Activated T-cell treated with anti-CD3 and anti-CD28 coated beads, Interleukin-2, amount 50 U/mL, for 4 hours (primary cell): ENCODE measurements around the gene TMEM255B. TPM values are rescaled to one million over a fixed set of nuclear protein-coding genes. Genes with fewer than 3 reads are reported as not detected.

Experiments used
- ATAC-seq, 2 donors: fragments of 200-7000 bp; cut with Tn5 transposase; one replicate each; pipeline ENCODE4 v1.10.0; 2021
- DNase-seq: peaks from one replicate; pipeline ENCODE4 v3.0.0-alpha.2; 2020
- H3K27me3 Mint-ChIP-seq: one replicate; pipeline ENCODE4 v1.8.0; 2021; ENCODE audit warnings: low read depth, mixed read lengths
- H3K36me3 Mint-ChIP-seq: one replicate; pipeline ENCODE4 v1.8.0; 2022; ENCODE audit warnings: mixed read lengths; ENCODE audit not compliant: insufficient read depth
- H3K4me1 Mint-ChIP-seq: one replicate; pipeline ENCODE4 v1.8.0; 2021; ENCODE audit warnings: low read depth, mixed read lengths
- H3K4me3 Mint-ChIP-seq: one replicate; pipeline ENCODE4 v1.8.0; 2021; ENCODE audit warnings: mild to moderate bottlenecking, moderate library complexity, mixed read lengths
- H3K9me3 Mint-ChIP-seq: one replicate; pipeline ENCODE4 v1.8.0; 2021; ENCODE audit warnings: mixed read lengths
- total RNA-seq, 3 donors: library from RNA; stranded (reverse); gene quantifications; one replicate each; pipeline ENCODE4 v1.2.1, GENCODE V29; 2021

The TMEM255B gene
- total RNA-seq, 3 donors from 2014 or later, result 1.1 to 1.4 (median 1.3) TPM

GRCh38 chr13:113862931-113863523, 104.0 kb downstream of the TMEM255B start:
- ATAC-seq (peak; percentile 32 to 48), DNase-seq (no peak)
- Mint-ChIP-seq H3K4me1 (peaks cover 10% of the 10 kb centered on the region), H3K9me3 (peaks cover 2% of the 10 kb centered on the region), H3K27me3 (peaks cover 41% of the 10 kb centered on the region), H3K4me3 (peak overlapping the region; percentile 73), H3K36me3 (no peaks in the 10 kb centered on the region)

DNA sequence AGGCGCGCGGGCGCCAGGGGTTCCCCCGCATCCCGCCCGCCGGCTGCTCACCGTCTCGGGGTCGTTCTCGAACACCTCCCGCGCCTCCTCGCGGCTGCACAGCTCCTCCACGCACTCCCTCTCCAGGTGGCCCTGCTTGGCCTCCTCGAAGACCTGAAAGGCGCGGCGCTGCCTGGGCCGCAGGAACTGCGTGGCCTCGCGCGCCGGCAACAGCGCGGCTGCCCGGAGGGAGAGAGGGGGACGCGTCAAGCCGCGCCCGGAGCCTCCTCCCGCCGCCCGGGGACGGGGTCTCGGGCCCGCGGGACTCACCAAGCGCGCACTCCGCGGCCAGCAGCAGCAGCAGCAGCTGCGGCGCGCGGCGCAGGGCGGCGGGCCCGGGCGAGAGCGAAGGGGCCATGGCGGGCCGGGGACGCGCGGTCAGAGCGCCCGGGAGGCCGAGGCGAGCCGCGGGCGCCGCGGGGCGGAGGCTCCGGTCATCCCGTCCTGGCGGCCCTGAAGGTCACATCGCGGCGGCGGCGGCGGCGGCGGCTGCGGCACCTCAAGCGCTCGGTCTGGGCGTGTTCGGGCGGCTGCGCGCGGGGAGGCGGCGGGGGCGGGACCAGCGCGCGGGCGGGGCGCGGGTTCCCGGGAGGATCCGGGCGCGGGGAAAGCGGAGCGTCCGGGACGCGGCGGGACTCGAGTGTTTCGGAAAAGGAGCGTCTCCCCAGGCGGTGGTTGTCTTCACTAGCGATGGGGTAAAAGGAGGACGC, 104.7 kb downstream of the TMEM255B start, which contains the start of gene GAS6:
TSS of gene GAS6 (minus strand) at position 553 of the 749 bp plus-strand sequence. CDS start at position 397, 156 bp downstream.
- Mint-ChIP-seq H3K27me3 (peaks cover 44% of the 10 kb centered on the region), H3K4me3 (peak within 1 kb of the TSS; percentile 73), H3K9me3 (peaks cover 4% of the 10 kb centered on the region), H3K4me1 (peaks cover 10% of the 10 kb centered on the region), H3K36me3 (no peaks in the 10 kb centered on the region)
- ATAC-seq, result peak; percentile 66 to 70
- peak; percentile 20 for DNase-seq

DNA sequence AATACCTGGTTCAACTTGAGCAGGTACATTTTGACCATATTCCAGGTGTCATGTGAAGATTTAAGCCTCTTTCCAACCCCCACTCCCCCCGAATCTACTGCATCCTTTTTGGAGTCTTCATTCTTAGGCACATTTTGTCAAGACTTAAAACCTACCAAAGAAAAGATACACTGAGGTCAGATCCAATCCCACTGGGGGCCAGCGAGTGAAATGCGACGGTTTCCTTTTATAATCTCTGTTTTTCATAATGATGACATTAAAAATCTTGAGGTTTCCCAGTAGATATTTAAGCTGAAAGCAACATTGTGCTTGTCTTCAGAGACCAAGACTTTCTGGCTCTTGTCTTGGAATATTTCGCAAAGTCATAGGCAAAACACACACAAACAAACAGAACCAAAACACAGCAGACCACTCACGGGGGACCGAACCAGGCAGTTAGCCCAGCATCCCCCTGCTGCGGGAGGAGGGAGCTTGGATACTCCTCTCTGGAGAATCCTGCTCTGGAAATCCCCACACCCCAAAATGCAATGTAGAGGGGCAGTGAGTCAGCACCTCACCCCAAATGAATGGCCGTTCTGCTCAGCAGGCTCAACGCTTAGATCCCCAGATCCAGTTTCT, 105.4 kb downstream of the TMEM255B start:
- H3K27me3 Mint-ChIP-seq, result peaks cover 48% of the 10 kb centered on the region
- no peaks in the 10 kb centered on the region for H3K36me3 Mint-ChIP-seq
- peaks cover 4% of the 10 kb centered on the region for H3K9me3 Mint-ChIP-seq
- ATAC-seq (no peak), DNase-seq (no peak)
- H3K4me1 Mint-ChIP-seq, result peaks cover 10% of the 10 kb centered on the region
- H3K4me3 Mint-ChIP-seq, result peak overlapping the region; percentile 58

GRCh38 chr13:113865427-113865826, 106.4 kb downstream of the TMEM255B start:
- no peaks in the 10 kb centered on the region for H3K36me3 Mint-ChIP-seq
- peaks cover 10% of the 10 kb centered on the region for H3K4me1 Mint-ChIP-seq
- peaks cover 4% of the 10 kb centered on the region for H3K9me3 Mint-ChIP-seq
- peaks cover 52% of the 10 kb centered on the region for H3K27me3 Mint-ChIP-seq
- no peak overlapping the region for H3K4me3 Mint-ChIP-seq
- DNase-seq, result no peak
- ATAC-seq, result no peak

Other genes with a start within 250 kb of the TMEM255B start
- gene TFDP1, start 174.5 kb upstream of the TMEM255B start, total RNA-seq, result 100 to 1,000 TPM; 147 to 200 (median 172) TPM
- gene ATP4B, start 101.0 kb upstream of the TMEM255B start, total RNA-seq, result not detected
- gene GRK1, start 92.0 kb upstream of the TMEM255B start, total RNA-seq, result under 1 TPM in 1 of 3 donors, not detected in 2; 0.05 TPM
- under 1 TPM; 0.61 to 0.84 (median 0.71) TPM for gene GAS6, start 104.8 kb downstream of the TMEM255B start, total RNA-seq
- gene C13orf46, start 214.8 kb downstream of the TMEM255B start, total RNA-seq, result 1 to 10 TPM; 1.1 to 1.5 (median 1.4) TPM